Lower leg skin (tissue), 3 donors: Measurements from ENCODE around the gene F7.

Experiments
- CTCF ChIP-seq, 3 donors: fragments of 450-650 bp; IDR thresholded peaks; one replicate each; pipeline ENCODE4 v1.5.1; 2016; ENCODE audit warnings: antibody characterized with exemption in 3 of 3, mild to moderate bottlenecking in 3 of 3, moderate library complexity in 2 of 3
- POLR2A ChIP-seq, 2 donors: fragments of 450-650 bp; IDR thresholded peaks; one replicate each; pipeline ENCODE4 v1.6.1; 2016 to 2017; ENCODE audit warnings: antibody characterized with exemption in 2 of 2, mild to moderate bottlenecking in 1 of 2, moderate library complexity in 1 of 2

- no peak for TF ChIP-seq CTCF (IDR thresholded peaks at IDR 0.05)
- TF ChIP-seq POLR2A (IDR thresholded peaks at IDR 0.05) = no peak
These were observed 15.2 kb upstream of the F7 start for GRCh38 chr13:113090415-113090770.
